Natural killer cell (primary cell): ENCODE results near the gene HSD3B7. TPM values are rescaled to one million over a fixed set of nuclear protein-coding genes. Genes with fewer than 3 reads are reported as not detected.

Source experiments
- ATAC-seq, 3 donors: fragments of 150-1000 bp in 2 of 3; fragments of 200-7000 bp in 1 of 3; cut with Tn5 transposase; 1 replicate in 1 of 3; 2 replicates in 2 of 3; pipeline ENCODE4 v1.10.0; 2021; ENCODE audit warnings: mild to moderate bottlenecking in 2 of 3, moderate library complexity in 2 of 3
- DNase-seq, 2 donors: peaks; one replicate each; pipeline versions ENCODE4 v3.0.0 to v3.0.0-alpha.2; 2013 to 2021; ENCODE audit warnings: mixed read lengths in 1 of 2
- H3K27ac ChIP-seq: one replicate; pipeline ENCODE4 v1.5.1; 2013; ENCODE audit warnings: mild to moderate bottlenecking, low read length
- H3K27me3 ChIP-seq: one replicate; pipeline ENCODE4 v1.6.1; 2013; ENCODE audit warnings: low read length; ENCODE audit not compliant: control insufficient read depth, insufficient read depth
- H3K36me3 ChIP-seq: one replicate; pipeline ENCODE4 v1.6.1; 2013; ENCODE audit warnings: low read length; ENCODE audit not compliant: control insufficient read depth, insufficient read depth
- H3K4me1 ChIP-seq: one replicate; pipeline ENCODE4 v1.6.1; 2013; ENCODE audit warnings: low read length; ENCODE audit not compliant: control insufficient read depth, insufficient read depth
- H3K4me3 ChIP-seq: one replicate; pipeline ENCODE4 v1.5.1; 2013; ENCODE audit warnings: low read length
- H3K9me3 ChIP-seq: one replicate; pipeline ENCODE4 v1.6.1; 2013; ENCODE audit warnings: low read length; ENCODE audit not compliant: control insufficient read depth, insufficient read depth
- H3K27ac Mint-ChIP-seq, 2 donors: one replicate each; pipeline ENCODE4 v1.8.0; 2022; ENCODE audit warnings: mild to moderate bottlenecking in 2 of 2, mixed read lengths in 2 of 2, moderate library complexity in 1 of 2
- H3K27me3 Mint-ChIP-seq, 2 donors: one replicate each; pipeline ENCODE4 v1.8.0; 2022; ENCODE audit warnings: low read depth in 2 of 2, mixed read lengths in 2 of 2
- H3K36me3 Mint-ChIP-seq: one replicate; pipeline ENCODE4 v1.8.0; 2022; ENCODE audit warnings: mixed read lengths
- H3K4me1 Mint-ChIP-seq, 2 donors: one replicate each; pipeline ENCODE4 v1.8.0; 2022; ENCODE audit warnings: mixed read lengths in 2 of 2
- H3K4me3 Mint-ChIP-seq: one replicate; pipeline ENCODE4 v1.8.0; 2022; ENCODE audit warnings: mild to moderate bottlenecking, moderate library complexity, mixed read lengths
- H3K9me3 Mint-ChIP-seq, 2 donors: one replicate each; pipeline ENCODE4 v1.8.0; 2022; ENCODE audit warnings: mixed read lengths in 2 of 2
- CTCF ChIP-seq: fragments of 200-600 bp; IDR thresholded peaks from one replicate; pipeline ENCODE4 v1.8.0; 2022; ENCODE audit warnings: antibody characterized with exemption
- WGBS: methylation state at CpG from one replicate; pipeline ENCODE4 v1.1.7; 2013; ENCODE audit warnings: missing lambda C conversion rate; ENCODE audit not compliant: insufficient coverage; 5-methylcytosine and 5-hydroxymethylcytosine counted together
- intact Hi-C: fragments of 100-400 bp; cut with micrococcal nuclease; formaldehyde crosslinking; loops from one replicate; pipeline ENCODE4 v1.14.2; 2022
- total RNA-seq, 4 donors: library from RNA; stranded (reverse); fragments of 120-200 nt in 1 of 4; gene quantifications; one replicate each; pipeline versions ENCODE4 v1.2.3 to v1.2.4, GENCODE V29; 2013 to 2022

Gene HSD3B7
- total RNA-seq, 3 donors from 2014 or later (not counting 1 experiment from before 2014, with no cell fraction given), result 0.26 to 2.1 (median 0.39) TPM

- Mint-ChIP-seq H3K9me3 (no peaks in the 10 kb centered on the region), H3K27ac (no peak overlapping the region), H3K27me3 (peaks cover 18 to 46% of the 10 kb centered on the region in 2 donors), H3K4me3 (no peak overlapping the region), H3K36me3 (no peaks in the 10 kb centered on the region), H3K4me1 (peaks cover 0 to 20% of the 10 kb centered on the region in 2 donors)
- WGBS, result 77% methylated on average over 6 of the region's 6 CpGs
- DNase-seq (no peak), ATAC-seq (no peak)
- TF ChIP-seq CTCF, result no peak
- peaks cover 7% of the 10 kb centered on the region for H3K4me1 ChIP-seq
- no peak overlapping the region for H3K27ac ChIP-seq
- H3K36me3 ChIP-seq, result no peaks in the 10 kb centered on the region
- intact Hi-C loops, result no loop called here
- peaks cover 17% of the 10 kb centered on the region for H3K27me3 ChIP-seq
- H3K9me3 ChIP-seq, result no peaks in the 10 kb centered on the region
- H3K4me3 ChIP-seq, result no peak overlapping the region
These were observed 23.1 kb downstream of the HSD3B7 start for GRCh38 chr16:31008149-31008548.

- no peaks in the 10 kb centered on the region for H3K9me3 Mint-ChIP-seq
- ATAC-seq (no peak), DNase-seq (no peak)
- H3K36me3 Mint-ChIP-seq, result no peaks in the 10 kb centered on the region
- H3K4me3 Mint-ChIP-seq, result no peak overlapping the region
- Histone ChIP-seq H3K4me3 (no peak overlapping the region), H3K27ac (no peak overlapping the region), H3K27me3 (peaks cover 17% of the 10 kb centered on the region), H3K36me3 (no peaks in the 10 kb centered on the region), H3K9me3 (no peaks in the 10 kb centered on the region), H3K4me1 (peaks cover 7% of the 10 kb centered on the region)
- WGBS, result 95% methylated on average over 5 of the region's 5 CpGs
- intact Hi-C loops, result no loop called here
- H3K27ac Mint-ChIP-seq, result no peak overlapping the region
- no peak for TF ChIP-seq CTCF
- peaks cover 22 to 47% of the 10 kb centered on the region in 2 donors for H3K27me3 Mint-ChIP-seq
- H3K4me1 Mint-ChIP-seq, result peaks cover 0 to 20% of the 10 kb centered on the region in 2 donors
These were observed 23.5 kb downstream of the HSD3B7 start for GRCh38 chr16:31008551-31008950.

GRCh38 chr16:31009120-31009519, 24.1 kb downstream of the HSD3B7 start:
- intact Hi-C loops, result no loop called here
- no peak overlapping the region for H3K27ac Mint-ChIP-seq

More at GRCh38 chr16:31009120-31009519, 24.1 kb downstream of the HSD3B7 start:
- DNase-seq (no peak), ATAC-seq (no peak)
- Mint-ChIP-seq H3K27me3 (peaks cover 25 to 49% of the 10 kb centered on the region in 2 donors), H3K4me1 (peaks cover 0 to 20% of the 10 kb centered on the region in 2 donors), H3K36me3 (no peaks in the 10 kb centered on the region), H3K9me3 (no peaks in the 10 kb centered on the region), H3K4me3 (no peak overlapping the region)
- no peak overlapping the region for H3K27ac ChIP-seq
- H3K4me3 ChIP-seq, result no peak overlapping the region
- no peak for TF ChIP-seq CTCF
- WGBS, result 88% methylated on average over 7 of the region's 7 CpGs
- no peaks in the 10 kb centered on the region for H3K9me3 ChIP-seq
- H3K27me3 ChIP-seq, result peaks cover 17% of the 10 kb centered on the region
- H3K4me1 ChIP-seq, result peaks cover 7% of the 10 kb centered on the region
- no peaks in the 10 kb centered on the region for H3K36me3 ChIP-seq
